Measurements from ENCODE around the gene SPATA3. TPM values are rescaled to one million over a fixed set of nuclear protein-coding genes. Genes with fewer than 3 reads are reported as not detected.

SPATA3 gene
- total and polyA plus RNA-seq, 2 of the 8 experiments (the other 6 are each of a cell fraction or from before 2014, with no cell fraction given): not detected

- TF ChIP-seq CHD7 (IDR thresholded peaks at IDR 0.05; ENCODE audit: insufficient replicate concordance, low read length) (no peak), RBBP5 (IDR thresholded peaks at IDR 0.05; ENCODE audit: borderline replicate concordance, low read depth, low read length) (no peak), PHF8 (conservative IDR thresholded peaks at IDR 0.05; ENCODE audit: low read depth, low read length) (no peak)
Observed at GRCh38 chr2:230969659-230970015, 26.3 kb upstream of the SPATA3 start (continued).
